OCI-LY1 (cell line): Measurements from ENCODE around the gene SUPT4H1.

Source experiments
- EZH2 ChIP-seq: fragments of 200-600 bp; sonication (generic), shearing (Covaris generic); IDR thresholded peaks from 2 replicates; pipeline ENCODE4 v1.8.0; 2017; ENCODE audit warnings: borderline replicate concordance, mixed run types, mild to moderate bottlenecking, antibody characterized with exemption, low read length, moderate library complexity, mixed read lengths
- TF ChIP-seq, protein P1 (sequence below): fragments of 200-600 bp; sonication (generic), shearing (Covaris generic); IDR thresholded peaks from 2 replicates; pipeline ENCODE4 v1.5.1; 2017; ENCODE audit warnings: mild to moderate bottlenecking, antibody characterized with exemption, low read length, moderate library complexity, mixed read lengths

DNA sequence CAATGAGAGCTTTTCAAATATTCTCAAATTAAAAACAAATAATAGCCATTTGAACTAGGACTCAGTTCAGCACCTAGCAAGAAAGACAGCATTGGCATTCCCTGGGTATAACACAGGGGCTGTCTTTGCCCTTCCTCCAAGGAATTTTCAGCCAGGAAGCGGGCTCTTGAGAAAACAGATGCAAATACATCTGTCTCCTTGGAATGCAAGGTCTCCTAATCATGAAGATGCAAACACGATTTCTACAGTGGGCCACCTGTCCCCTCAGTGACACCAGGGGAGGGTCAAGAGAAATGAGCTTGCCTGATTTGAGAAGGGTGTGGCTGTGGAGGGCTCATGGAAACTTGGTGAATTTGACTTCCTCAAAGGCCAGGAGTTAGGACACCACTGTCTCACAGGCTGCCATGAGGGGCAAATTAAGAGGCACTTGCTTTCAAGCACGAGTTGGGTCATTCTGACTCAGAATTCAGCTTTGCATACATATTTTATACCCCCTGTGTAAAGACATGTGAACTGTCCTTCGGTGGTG lies 24.5 kb upstream of the SUPT4H1 start:
- TF ChIP-seq, protein P1, sequence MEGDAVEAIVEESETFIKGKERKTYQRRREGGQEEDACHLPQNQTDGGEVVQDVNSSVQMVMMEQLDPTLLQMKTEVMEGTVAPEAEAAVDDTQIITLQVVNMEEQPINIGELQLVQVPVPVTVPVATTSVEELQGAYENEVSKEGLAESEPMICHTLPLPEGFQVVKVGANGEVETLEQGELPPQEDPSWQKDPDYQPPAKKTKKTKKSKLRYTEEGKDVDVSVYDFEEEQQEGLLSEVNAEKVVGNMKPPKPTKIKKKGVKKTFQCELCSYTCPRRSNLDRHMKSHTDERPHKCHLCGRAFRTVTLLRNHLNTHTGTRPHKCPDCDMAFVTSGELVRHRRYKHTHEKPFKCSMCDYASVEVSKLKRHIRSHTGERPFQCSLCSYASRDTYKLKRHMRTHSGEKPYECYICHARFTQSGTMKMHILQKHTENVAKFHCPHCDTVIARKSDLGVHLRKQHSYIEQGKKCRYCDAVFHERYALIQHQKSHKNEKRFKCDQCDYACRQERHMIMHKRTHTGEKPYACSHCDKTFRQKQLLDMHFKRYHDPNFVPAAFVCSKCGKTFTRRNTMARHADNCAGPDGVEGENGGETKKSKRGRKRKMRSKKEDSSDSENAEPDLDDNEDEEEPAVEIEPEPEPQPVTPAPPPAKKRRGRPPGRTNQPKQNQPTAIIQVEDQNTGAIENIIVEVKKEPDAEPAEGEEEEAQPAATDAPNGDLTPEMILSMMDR = no peak
- TF ChIP-seq EZH2 = no peak
